Heart right ventricle (tissue), 16 donors: ENCODE results near the gene PRKAG2. TPM values are rescaled to one million over a fixed set of nuclear protein-coding genes. Genes with fewer than 3 reads are reported as not detected.

Source experiments
- ATAC-seq, 8 donors: fragments of 200-7000 bp; cut with Tn5 transposase; one replicate each; pipeline ENCODE4 v1.9.1; 2020; ENCODE audit warnings: mild to moderate bottlenecking in 8 of 8, moderate library complexity in 8 of 8, moderate number of reproducible peaks in 1 of 8
- DNase-seq, 2 donors: peaks; one replicate each; pipeline ENCODE4 v3.0.0-alpha.2; 2020
- H3K27ac ChIP-seq, 10 donors: fragments of 200-600 bp; sonication (generic) in 2 of 10; one replicate each; pipeline versions ENCODE4 v1.5.0 to v1.8.0; 2020 to 2022; ENCODE audit warnings: mild to moderate bottlenecking in 3 of 10
- H3K27me3 ChIP-seq, 7 donors: fragments of 200-600 bp; one replicate each; pipeline ENCODE4 v1.8.0; 2021 to 2022; ENCODE audit warnings: mild to moderate bottlenecking in 2 of 7
- H3K36me3 ChIP-seq, 9 donors: fragments of 200-600 bp; sonication (generic) in 1 of 9; one replicate each; pipeline versions ENCODE4 v1.5.0 to v1.8.0; 2020 to 2022; ENCODE audit warnings: mild to moderate bottlenecking in 2 of 9
- H3K4me1 ChIP-seq, 9 donors: fragments of 200-600 bp; sonication (generic) in 1 of 9; one replicate each; pipeline versions ENCODE4 v1.5.0 to v1.8.0; 2020 to 2022; ENCODE audit warnings: mild to moderate bottlenecking in 4 of 9
- H3K4me3 ChIP-seq, 10 donors: fragments of 200-600 bp; sonication (generic) in 2 of 10; one replicate each; pipeline versions ENCODE4 v1.5.0 to v1.8.0; 2020 to 2022; ENCODE audit warnings: mild to moderate bottlenecking in 7 of 10, moderate library complexity in 2 of 10
- H3K9me3 ChIP-seq, 11 donors: fragments of 200-600 bp in 10 of 11; sonication (generic) in 2 of 11; one replicate each; pipeline versions ENCODE4 v1.5.0 to v1.8.0; 2013 to 2022; ENCODE audit warnings: mild to moderate bottlenecking in 2 of 11, control low read depth in 1 of 11, moderate library complexity in 1 of 11
- CTCF ChIP-seq, 9 donors: fragments of 200-600 bp; sonication (generic) in 2 of 9; IDR thresholded peaks; one replicate each; pipeline versions ENCODE4 v1.5.0 to v1.8.0; 2021 to 2022; ENCODE audit warnings: antibody characterized with exemption in 9 of 9, mild to moderate bottlenecking in 5 of 9, moderate library complexity in 1 of 9
- WGBS, 2 donors: extraction: QIAGEN DNeasy Blood & Tissue Kit; methylation state at CpG; one replicate each; pipeline ENCODE4 v1.1.7; 2013; ENCODE audit warnings: inconsistent platforms in 1 of 2; 5-methylcytosine and 5-hydroxymethylcytosine counted together
- intact Hi-C, 10 donors: fragments of 100-400 bp; cut with DNase I; formaldehyde crosslinking; loops; one replicate each; pipeline versions ENCODE4 v1.11.1 to v1.14.2; 2022
- polyA plus RNA-seq, 2 donors: library from polyadenylated mRNA; stranded (reverse); fragments of 200-250 nt; gene quantifications; one replicate each; pipeline ENCODE4 v1.2.3, GENCODE V29; 2013
- total RNA-seq, 10 donors: library from RNA; stranded (reverse); fragmentation: NEBNext Ultra II Directional in 3 of 10; extraction: Animal tissue kit (Norgen Biotek cat#: 25700) in 3 of 10; gene quantifications; one replicate each; pipeline versions ENCODE4 v1.2.1 to v1.2.4, GENCODE V29; 2021 to 2023
- donor health status: Arrhythmogenic right ventricular cardiomyopathy.
- donor health status: ischemic (EF 13 %, LVEDD 7.1; RV severe dilation, severe dysfunction).
- donor health status: healthy with polysubstance abuse.
- donor health status: DM: no; HTN: yes; CAD: no.
- donor health status: DM: no; HTN: no; CAD: no.
- donor health status: ischemic (EF 25% LVEDD 6.9; RV normal size, moderate dysfunction).
- donor health status: ischemic (EF 25% LVEDD 5.7; RV mildly dilated, moderate dysfunction).
- donor health status: healthy.
- donor health status: DM: yes; HTN: yes; CAD: no.
- donor health status: Ischemic cardiomyopathy.
- donor health status: ischemic (EF 35%, LVEDD 5.7; RV mildly dilated, moderate dysfunction).
- donor health status: nonischemic (EF 11% LVEDD 7.7; RV severe dilation, severe dysfunction).
- donor health status: DM: yes; HTN: yes; CAD: no.
- donor health status: PGD.
- donor health status: ischemic (EF 29% LVEDD 5.4; RV normal size, mild dysfunction).
- donor health status: nonischemic (EF 23%, LVEDD 6.1; RV moderate dilation, normal function).

The PRKAG2 gene
- total and polyA plus RNA-seq, 12 donors: 52.4 to 156 (median 114) TPM

GRCh38 chr7:151724920-151725584 is 151.9 kb downstream of the PRKAG2 start:
- intact Hi-C loops: no loop called here
- WGBS, 2 donors: 88 to 90% methylated on average over 22 of the region's 22 CpGs
- TF ChIP-seq CTCF (IDR thresholded peaks at IDR 0.05): no peak
- DNase-seq (no peak), ATAC-seq (no peak)
- Histone ChIP-seq H3K27ac (peak overlapping the region in 7 of 10 donors; percentile 50 to 88 (median 74)), H3K9me3 (no peaks in the 10 kb centered on the region), H3K27me3 (no peaks in the 10 kb centered on the region), H3K36me3 (no peaks in the 10 kb centered on the region), H3K4me3 (no peak overlapping the region), H3K4me1 (peaks cover 16 to 84% (median 58%) of the 10 kb centered on the region in 9 donors)

GRCh38 chr7:151724250-151724915 is 152.5 kb downstream of the PRKAG2 start:
- intact Hi-C loops: no loop called here
- Histone ChIP-seq H3K4me3 (no peak overlapping the region), H3K27ac (peak overlapping the region in 7 of 10 donors; percentile 29 to 88 (median 50)), H3K27me3 (no peaks in the 10 kb centered on the region), H3K9me3 (no peaks in the 10 kb centered on the region), H3K36me3 (no peaks in the 10 kb centered on the region), H3K4me1 (peaks cover 16 to 84% (median 62%) of the 10 kb centered on the region in 9 donors)
- TF ChIP-seq CTCF (IDR thresholded peaks at IDR 0.05): no peak
- 89 to 94% methylated on average over 28 to 29 of the region's 29 CpGs for WGBS, 2 donors
- DNase-seq (no peak), ATAC-seq (no peak)

- Histone ChIP-seq H3K9me3 (no peaks in the 10 kb centered on the region), H3K4me3 (no peak overlapping the region), H3K27ac (peak overlapping the region; percentile 54 to 88 (median 84)), H3K36me3 (no peaks in the 10 kb centered on the region), H3K27me3 (no peaks in the 10 kb centered on the region), H3K4me1 (peaks cover 16 to 78% (median 59%) of the 10 kb centered on the region in 9 donors)
- ATAC-seq (no peak), DNase-seq (no peak)
- intact Hi-C loops: no loop called here
- no peak for TF ChIP-seq CTCF (IDR thresholded peaks at IDR 0.05)
- WGBS, 2 donors: 94 to 95% methylated on average over 12 of the region's 12 CpGs
These were observed 153.6 kb downstream of the PRKAG2 start for GRCh38 chr7:151723321-151723720.

- Histone ChIP-seq H3K36me3 (no peaks in the 10 kb centered on the region), H3K4me1 (peaks cover 10 to 73% (median 51%) of the 10 kb centered on the region in 9 donors), H3K27me3 (no peaks in the 10 kb centered on the region), H3K27ac (peak overlapping the region; percentile 54 to 88 (median 84)), H3K4me3 (no peak overlapping the region), H3K9me3 (no peaks in the 10 kb centered on the region)
- WGBS, 2 donors: 36 to 58% methylated on average over 12 of the region's 12 CpGs
- peak; percentile 31 to 75 (median 56) for ATAC-seq
- peak; percentile 52 to 61 for DNase-seq
- intact Hi-C loops: no loop called here
- no peak for TF ChIP-seq CTCF (IDR thresholded peaks at IDR 0.05)
These were observed 154.4 kb downstream of the PRKAG2 start for GRCh38 chr7:151722533-151722932.
